NT2/D1 (cell line): ENCODE data around the gene MBP.

Experiments used
- YY1 ChIP-seq: IDR thresholded peaks from 2 replicates; pipeline ENCODE4 v1.6.1; 2011; ENCODE audit not compliant: insufficient read length, insufficient read depth
- ZNF274 ChIP-seq: IDR thresholded peaks from 2 replicates; pipeline ENCODE4 v1.6.1; 2011; ENCODE audit warnings: mild to moderate bottlenecking, low read depth, low read length

- no peak for TF ChIP-seq YY1
- no peak for TF ChIP-seq ZNF274
Observed at GRCh38 chr18:77072566-77072965, 60.0 kb downstream of the MBP start.
